Cerebellar nuclear complex (tissue), 1 donor: ENCODE measurements around the gene ZNF525.
"Not testable (repeated sequence)": the region's sequence is repeated elsewhere in the genome, so short reads cannot be mapped to it uniquely, and the experiment has no call there.

ENCODE experiments used
- DNase-seq, 2 experiments: peaks; one replicate each; lab custom pipeline; 2025; lab: John Stamatoyannopoulos, UW

The ZNF525 gene

DNA sequence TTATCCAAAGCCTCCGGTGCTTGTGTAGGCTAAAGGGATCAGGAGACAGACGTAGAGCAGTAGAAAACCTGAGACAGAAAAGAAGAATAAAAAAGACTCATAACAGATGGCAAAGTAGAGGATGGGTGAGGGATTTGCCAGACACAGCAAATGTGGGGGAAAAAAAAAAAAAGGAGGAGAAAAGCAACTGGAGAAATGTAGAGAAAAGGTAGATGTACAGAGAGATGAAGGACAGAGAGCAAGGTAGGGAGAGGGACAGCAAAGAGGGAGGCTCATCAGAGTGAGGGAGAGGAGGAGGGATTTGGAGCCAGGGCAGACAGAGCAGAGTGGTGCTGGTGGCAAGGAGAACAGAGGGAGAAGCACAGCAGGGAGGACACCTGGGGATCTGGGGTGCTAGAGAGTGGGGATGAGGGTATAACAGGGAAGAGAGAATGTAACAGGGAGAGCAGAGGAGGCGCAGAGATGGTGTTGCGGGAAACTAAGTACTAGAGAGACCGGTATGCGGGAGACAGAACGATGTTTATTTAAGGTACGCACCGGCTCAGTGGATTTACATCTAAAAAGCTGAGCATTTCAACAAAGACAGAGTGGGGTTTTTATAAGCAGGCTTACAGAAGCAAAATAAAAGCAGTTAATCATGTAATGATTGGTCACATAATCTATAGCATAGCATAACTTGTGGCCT lies 30.5 kb downstream of the ZNF525 start:
- DNase-seq = not testable (repeated sequence)

DNA sequence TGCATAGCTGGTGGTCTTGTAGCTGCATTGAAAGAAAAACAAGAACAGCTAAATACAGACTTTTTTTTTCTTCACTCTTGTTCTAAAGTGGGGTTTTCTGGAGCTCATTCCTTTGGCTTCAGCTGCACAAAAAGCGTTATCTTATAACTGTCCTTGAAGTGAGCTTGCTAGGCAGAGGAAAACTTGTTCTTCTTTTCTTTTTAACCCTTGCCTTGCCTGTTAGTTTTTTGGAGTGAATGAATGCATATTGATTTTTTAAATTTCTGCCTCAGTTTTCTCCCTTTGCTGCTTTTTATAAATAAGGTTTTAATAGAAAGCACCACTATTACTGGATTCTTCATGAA lies 31.0 kb downstream of the ZNF525 start:
- no peak for DNase-seq

DNA sequence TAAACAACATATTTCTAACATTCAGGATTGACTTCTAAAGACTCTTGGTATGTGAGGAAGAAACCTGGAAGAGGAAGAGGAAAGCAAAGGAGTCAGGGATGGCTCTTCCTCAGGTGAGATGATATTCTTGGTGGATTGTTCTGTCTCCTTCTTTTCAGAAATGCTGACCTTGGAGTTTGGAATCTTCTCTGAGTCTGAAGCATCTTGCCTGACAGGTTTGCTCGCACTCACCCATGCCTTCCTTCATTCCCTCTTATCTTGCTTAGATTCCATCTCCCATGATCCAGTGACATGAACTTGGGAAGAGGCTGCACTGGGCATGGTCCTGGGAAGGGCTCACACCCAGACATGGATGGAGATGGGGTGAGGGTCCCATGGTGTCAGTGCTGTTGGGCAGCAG lies 32.4 kb downstream of the ZNF525 start:
- DNase-seq = not testable (repeated sequence)

DNA sequence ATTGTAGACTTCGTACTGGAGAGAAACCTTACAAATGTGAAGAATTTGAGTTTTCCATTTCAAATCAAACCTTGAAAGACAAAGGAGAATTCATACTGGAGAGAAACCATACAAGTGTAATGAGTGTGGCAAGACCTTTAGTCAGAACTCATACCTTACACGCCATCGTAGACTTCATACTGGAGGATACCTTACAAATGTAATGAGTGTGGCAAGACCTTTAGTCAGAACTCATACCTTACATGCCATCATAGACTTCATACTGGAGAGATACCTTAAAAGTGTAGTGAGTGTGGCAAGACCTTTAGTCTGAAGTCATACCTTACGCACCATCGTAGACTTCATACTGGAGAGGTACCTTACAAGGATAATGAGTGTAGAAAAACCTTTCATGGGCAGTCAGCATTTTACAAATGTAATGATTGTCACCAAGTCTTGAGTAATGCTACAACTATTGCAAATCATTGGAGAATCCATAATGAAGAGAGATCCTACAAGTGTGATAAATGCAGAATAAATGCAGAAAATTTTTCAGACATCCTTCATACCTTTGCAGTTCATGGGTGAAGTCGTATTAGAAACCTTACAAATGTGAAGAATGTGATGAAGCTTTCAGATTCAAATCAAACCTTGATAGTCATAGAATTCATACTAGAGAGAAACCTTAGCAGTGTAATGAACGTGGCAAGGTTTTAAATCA lies 44.1 kb downstream of the ZNF525 start:
- DNase-seq = no peak

DNA sequence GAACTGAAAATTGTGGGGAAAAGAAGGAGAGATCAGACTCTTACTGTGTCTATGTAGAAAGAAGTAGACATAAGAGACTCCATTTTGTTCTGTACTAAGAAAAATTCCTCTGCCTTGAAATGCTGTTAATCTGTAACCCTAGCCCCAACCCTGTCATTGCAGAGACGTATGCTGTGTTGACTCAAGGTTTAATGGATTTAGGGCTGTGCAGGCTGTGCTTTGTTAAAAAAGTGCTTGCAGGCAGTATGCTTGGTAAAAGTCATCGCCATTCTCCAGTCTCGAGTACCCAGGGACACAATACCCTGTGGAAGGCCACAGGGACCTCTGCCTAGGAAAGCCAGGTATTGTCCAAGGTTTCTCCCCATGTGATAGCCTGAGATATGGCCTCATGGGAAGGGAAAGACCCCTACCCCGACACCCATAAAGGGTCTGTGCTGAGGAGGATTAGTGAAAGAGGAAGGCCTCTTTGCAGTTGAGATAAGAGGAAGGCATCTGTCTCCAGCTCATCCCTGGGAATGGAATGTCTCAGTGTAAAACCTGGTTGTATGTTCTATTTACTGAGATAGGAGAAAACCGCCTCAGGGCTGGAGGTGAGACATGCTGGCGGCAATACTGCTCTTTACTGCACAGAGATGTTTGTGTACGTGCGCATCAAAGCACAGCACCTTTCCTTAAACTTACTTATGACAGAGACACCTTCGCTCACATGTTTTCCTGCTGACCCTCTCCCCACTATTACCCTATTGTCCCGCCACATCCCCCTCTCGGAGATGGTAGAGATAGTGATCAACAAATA lies 55.2 kb downstream of the ZNF525 start:
- DNase-seq = not testable (repeated sequence)

DNA sequence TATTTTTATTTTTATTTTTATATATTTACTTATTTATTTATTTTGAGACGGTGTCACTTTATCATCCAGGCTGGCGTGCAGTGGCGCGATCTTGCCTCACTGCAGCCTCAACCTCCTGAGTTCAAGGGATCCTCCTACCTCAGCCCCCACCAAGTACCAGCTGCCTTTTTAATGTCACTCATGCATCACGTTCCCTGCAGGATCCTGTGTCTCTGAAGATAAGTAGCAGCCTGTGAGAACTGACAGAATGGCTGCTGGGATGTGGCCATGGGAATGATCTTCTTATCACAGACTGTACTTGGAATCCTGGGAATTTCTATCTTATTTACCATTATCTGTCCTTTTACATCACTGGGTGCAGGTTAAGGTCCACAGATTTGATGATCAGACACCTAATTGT lies 57.0 kb downstream of the ZNF525 start:
- no peak for DNase-seq

DNA sequence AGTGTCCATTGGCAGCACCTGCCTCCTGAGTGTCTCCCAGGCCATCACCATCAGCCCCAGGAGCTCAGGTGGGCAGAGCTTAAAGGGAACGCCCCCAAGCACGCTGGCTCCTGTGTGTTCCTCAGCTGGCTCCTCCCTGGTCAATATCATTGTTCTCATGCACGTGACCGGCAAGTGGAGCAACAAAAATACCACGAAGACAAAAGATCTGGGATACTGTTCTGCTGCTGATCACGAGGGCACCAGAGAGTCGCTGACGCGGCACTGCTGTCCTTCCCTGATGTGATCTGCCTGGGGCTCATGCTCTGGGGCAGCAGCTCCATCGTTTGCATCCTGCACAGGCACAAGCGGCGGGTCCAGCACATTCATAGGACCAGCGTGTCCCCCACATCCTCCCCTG lies 57.6 kb downstream of the ZNF525 start:
- not testable (repeated sequence) for DNase-seq

DNA sequence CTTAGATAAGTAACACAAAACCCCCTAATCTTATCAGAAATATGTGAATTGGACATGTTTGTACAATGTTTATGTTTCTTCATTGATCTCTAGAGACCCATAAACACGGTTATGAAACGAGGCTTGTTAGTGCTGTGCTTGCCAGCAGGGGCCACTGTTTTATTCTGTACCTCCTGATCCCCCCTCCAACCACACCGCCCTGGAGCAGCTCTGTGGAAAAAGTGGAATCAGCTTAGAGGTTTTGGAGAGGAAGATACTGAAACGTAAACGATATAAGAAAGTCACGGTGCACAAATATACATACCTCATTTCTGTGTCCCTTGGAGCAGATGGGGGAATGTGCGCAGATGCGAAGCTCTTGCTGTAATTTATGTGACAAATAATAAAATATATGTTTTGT lies 58.2 kb downstream of the ZNF525 start:
- peak in 1 of 2 experiments; percentile 2 for DNase-seq

DNA sequence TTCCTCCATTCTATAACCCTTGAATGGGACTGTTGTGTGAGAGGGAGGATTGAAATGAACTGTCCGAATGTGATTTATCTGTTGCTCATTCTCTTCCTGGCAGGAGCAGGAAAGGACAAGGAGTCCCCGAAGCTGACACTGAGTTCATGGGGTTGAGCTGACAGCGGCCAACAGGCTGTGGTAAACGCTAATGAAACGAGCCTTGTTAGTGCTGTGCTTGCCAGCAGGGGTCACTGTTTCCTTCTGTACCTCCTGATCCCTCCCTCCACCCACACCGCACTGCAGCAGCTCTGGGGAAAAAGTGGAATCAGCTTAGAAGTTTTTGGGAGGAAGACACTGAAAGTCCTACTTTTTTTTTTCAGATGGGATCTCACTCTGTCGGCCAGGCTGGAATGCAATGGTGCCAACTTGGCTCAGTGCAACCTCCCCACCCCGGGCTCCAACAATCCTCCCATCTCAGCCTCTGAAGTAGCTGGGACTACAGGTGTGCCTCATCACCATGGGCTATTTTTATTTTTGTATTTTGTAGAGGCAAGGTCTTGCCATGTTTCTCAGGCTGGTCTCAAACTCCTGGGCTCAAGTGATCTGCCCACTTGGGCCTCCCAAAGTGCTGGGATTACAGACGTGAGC lies 59.6 kb downstream of the ZNF525 start:
- DNase-seq = no peak

DNA sequence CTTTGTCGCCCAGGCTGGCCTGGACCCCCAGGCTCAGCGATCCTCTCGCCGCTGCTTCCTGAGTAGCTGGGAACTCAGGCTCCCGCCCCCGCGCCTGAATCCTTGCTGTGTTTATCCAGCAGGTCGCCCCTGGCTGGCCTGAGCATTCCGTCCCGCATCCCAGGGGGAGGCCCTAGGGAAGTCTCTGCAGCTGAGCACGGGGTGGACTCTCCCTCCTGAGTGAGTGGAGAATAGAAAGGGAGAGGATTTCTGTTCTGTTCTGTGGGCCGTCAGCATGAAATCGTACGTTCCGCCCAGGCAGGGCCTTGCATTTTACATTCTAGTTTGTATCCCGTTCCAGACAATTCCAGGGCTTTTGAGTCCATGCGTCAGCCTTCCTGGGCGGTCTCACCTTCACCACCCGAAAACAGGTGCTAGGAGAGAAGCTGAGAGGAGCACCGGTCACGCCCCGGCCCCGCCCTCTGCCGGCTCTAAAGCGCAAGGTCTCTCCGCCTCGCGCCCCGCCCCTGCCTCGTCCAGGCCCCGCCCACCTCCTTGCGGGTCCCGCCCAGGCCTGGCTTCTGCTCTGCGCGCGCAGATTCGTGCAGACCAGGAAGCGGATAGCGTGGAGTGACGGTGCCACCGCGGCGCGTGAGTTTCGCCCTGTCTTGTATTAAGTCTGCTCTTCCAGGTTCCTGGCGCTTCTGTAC lies 66.0 kb downstream of the ZNF525 start, which contains the start of gene ZNF761:
Gene ZNF761 (plus strand): TSS at position 586 of the 689 bp plus-strand sequence. CDS start 15,285 bp downstream, outside the sequence.
- peak; percentile 83 to 89 for DNase-seq

DNA sequence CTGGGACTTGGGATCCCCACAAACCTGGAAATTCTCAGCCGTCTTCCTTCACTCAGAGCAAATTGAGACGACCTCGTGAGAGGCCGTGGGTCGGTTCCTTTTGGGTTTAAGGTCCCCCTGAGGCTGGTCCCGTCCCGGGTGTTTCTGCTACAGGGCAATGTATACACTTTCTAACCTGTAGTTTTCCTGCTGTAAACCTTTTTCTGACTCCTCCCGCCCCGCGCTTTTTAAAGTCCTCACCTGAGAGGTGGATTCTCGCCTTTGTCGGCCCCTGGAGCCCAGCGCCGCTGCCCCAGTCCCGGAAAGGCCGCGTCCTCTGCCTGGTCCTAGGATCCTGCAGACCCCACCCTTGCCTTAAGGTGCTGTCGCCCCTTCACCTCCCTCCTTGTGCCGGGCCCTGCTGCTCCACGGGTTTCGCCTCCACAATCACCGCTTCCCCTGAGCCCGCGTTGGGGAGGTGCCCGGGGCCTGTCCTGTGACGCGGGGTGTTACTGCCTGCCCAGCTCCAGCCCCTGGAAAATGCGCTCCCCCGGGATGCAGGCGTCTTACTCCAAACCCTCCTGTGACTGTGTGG lies 66.7 kb downstream of the ZNF525 start:
- no peak for DNase-seq
